Astrocyte (in vitro differentiated cells and primary cell): ENCODE data around the gene ASPHD2. TPM values are rescaled to one million over a fixed set of nuclear protein-coding genes. Genes with fewer than 3 reads are reported as not detected.

Source experiments
- DNase-seq: peaks from one replicate; pipeline ENCODE4 v3.0.0-alpha.2; 2010; ENCODE audit warnings: low read depth
- FAIRE-seq: peaks from 2 replicates; lab custom pipeline; 2011; peaks lifted over from hg19 to GRCh38; lab: Jason Lieb, UNC
- H2AFZ ChIP-seq: 2 replicates; pipeline ENCODE4 v1.6.0; 2012; ENCODE audit warnings: low read depth, low read length, inconsistent platforms
- H3K27ac ChIP-seq: 2 replicates; pipeline ENCODE4 v1.5.1; 2011; ENCODE audit warnings: low read depth, low read length, inconsistent platforms
- H3K27me3 ChIP-seq: 2 replicates; pipeline ENCODE4 v1.6.0; 2011; ENCODE audit warnings: low read length, inconsistent platforms; ENCODE audit not compliant: insufficient read depth
- H3K36me3 ChIP-seq: 2 replicates; pipeline ENCODE4 v1.5.1; 2011; ENCODE audit warnings: low read length, inconsistent platforms; ENCODE audit not compliant: insufficient read depth
- H3K4me1 ChIP-seq: 2 replicates; pipeline ENCODE4 v1.5.1; 2011; ENCODE audit warnings: low read length, inconsistent platforms; ENCODE audit not compliant: insufficient read depth
- H3K4me2 ChIP-seq: 2 replicates; pipeline ENCODE4 v1.6.0; 2012; ENCODE audit warnings: low read length, inconsistent platforms
- H3K4me3 ChIP-seq: 2 replicates; pipeline ENCODE4 v1.5.1; 2011; ENCODE audit warnings: low read depth, mild to moderate bottlenecking, low read length, inconsistent platforms; ENCODE audit not compliant: insufficient read depth
- H3K79me2 ChIP-seq: 2 replicates; pipeline ENCODE4 v1.6.0; 2012; ENCODE audit warnings: mild to moderate bottlenecking, low read length, inconsistent platforms; ENCODE audit not compliant: insufficient read depth
- H3K9ac ChIP-seq: 2 replicates; pipeline ENCODE4 v1.6.0; 2012; ENCODE audit warnings: mild to moderate bottlenecking, low read length, inconsistent platforms
- H3K9me3 ChIP-seq: 2 replicates; pipeline ENCODE4 v1.5.1; 2012; ENCODE audit warnings: low read depth, mild to moderate bottlenecking, low read length, inconsistent platforms; ENCODE audit not compliant: insufficient read depth
- H4K20me1 ChIP-seq: 2 replicates; pipeline ENCODE4 v1.6.0; 2012; ENCODE audit warnings: low read length, inconsistent platforms; ENCODE audit not compliant: insufficient read depth
- H3K27ac Mint-ChIP-seq: one replicate; pipeline ENCODE4 v1.8.0; 2021; ENCODE audit warnings: mild to moderate bottlenecking, mixed read lengths; ENCODE audit not compliant: unreplicated experiment
- H3K27me3 Mint-ChIP-seq: one replicate; pipeline ENCODE4 v1.8.0; 2021; ENCODE audit warnings: low read depth, mixed read lengths; ENCODE audit not compliant: unreplicated experiment
- H3K36me3 Mint-ChIP-seq: one replicate; pipeline ENCODE4 v1.8.0; 2021; ENCODE audit warnings: low read depth, mixed read lengths; ENCODE audit not compliant: unreplicated experiment
- H3K4me1 Mint-ChIP-seq: one replicate; pipeline ENCODE4 v1.8.0; 2021; ENCODE audit warnings: low read depth, mixed read lengths; ENCODE audit not compliant: unreplicated experiment
- H3K4me3 Mint-ChIP-seq: one replicate; pipeline ENCODE4 v1.8.0; 2021; ENCODE audit warnings: mild to moderate bottlenecking, moderate library complexity, mixed read lengths; ENCODE audit not compliant: unreplicated experiment
- H3K9me3 Mint-ChIP-seq: one replicate; pipeline ENCODE4 v1.8.0; 2021; ENCODE audit warnings: mild to moderate bottlenecking, mixed read lengths; ENCODE audit not compliant: unreplicated experiment
- EZH2 ChIP-seq: IDR thresholded peaks from 2 replicates; pipeline ENCODE4 v1.6.1; 2012; ENCODE audit warnings: mild to moderate bottlenecking, low read length, inconsistent platforms; ENCODE audit not compliant: insufficient read depth
- total RNA-seq: library from RNA; stranded (reverse); gene quantifications from 2 replicates; pipeline ENCODE4 v1.2.1, GENCODE V29; 2021
- TF ChIP-seq, protein P1 (sequence below): IDR thresholded peaks from 2 replicates; pipeline ENCODE4 v1.5.1; 2011; ENCODE audit warnings: low read depth, mild to moderate bottlenecking, inconsistent platforms, low read length, moderate library complexity; ENCODE audit not compliant: insufficient read depth

Gene ASPHD2
- total RNA-seq, 1 donor from 2014 or later: 11.7 TPM

- no peak overlapping the region for H3K27ac ChIP-seq
- no peaks in the 10 kb centered on the region for H3K27me3 Mint-ChIP-seq
- no peak overlapping the region for H2AFZ ChIP-seq
- no peak overlapping the region for H3K9ac ChIP-seq
- H3K4me3 ChIP-seq: no peak overlapping the region
- H3K9me3 Mint-ChIP-seq: peaks cover 5% of the 10 kb centered on the region
- H3K4me1 Mint-ChIP-seq: peaks cover 5% of the 10 kb centered on the region
- H3K36me3 ChIP-seq: no peaks in the 10 kb centered on the region
- no peaks in the 10 kb centered on the region for H3K36me3 Mint-ChIP-seq
- FAIRE-seq (no peak), DNase-seq (no peak)
- no peaks in the 10 kb centered on the region for H3K4me1 ChIP-seq
- H3K4me2 ChIP-seq: no peak overlapping the region
- no peaks in the 10 kb centered on the region for H3K27me3 ChIP-seq
- no peak for TF ChIP-seq EZH2
- TF ChIP-seq, protein P1, sequence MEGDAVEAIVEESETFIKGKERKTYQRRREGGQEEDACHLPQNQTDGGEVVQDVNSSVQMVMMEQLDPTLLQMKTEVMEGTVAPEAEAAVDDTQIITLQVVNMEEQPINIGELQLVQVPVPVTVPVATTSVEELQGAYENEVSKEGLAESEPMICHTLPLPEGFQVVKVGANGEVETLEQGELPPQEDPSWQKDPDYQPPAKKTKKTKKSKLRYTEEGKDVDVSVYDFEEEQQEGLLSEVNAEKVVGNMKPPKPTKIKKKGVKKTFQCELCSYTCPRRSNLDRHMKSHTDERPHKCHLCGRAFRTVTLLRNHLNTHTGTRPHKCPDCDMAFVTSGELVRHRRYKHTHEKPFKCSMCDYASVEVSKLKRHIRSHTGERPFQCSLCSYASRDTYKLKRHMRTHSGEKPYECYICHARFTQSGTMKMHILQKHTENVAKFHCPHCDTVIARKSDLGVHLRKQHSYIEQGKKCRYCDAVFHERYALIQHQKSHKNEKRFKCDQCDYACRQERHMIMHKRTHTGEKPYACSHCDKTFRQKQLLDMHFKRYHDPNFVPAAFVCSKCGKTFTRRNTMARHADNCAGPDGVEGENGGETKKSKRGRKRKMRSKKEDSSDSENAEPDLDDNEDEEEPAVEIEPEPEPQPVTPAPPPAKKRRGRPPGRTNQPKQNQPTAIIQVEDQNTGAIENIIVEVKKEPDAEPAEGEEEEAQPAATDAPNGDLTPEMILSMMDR: no peak
- H3K79me2 ChIP-seq: no peaks in the 10 kb centered on the region
- no peaks in the 10 kb centered on the region for H4K20me1 ChIP-seq
- H3K4me3 Mint-ChIP-seq: no peak overlapping the region
- no peak overlapping the region for H3K27ac Mint-ChIP-seq
- H3K9me3 ChIP-seq: no peaks in the 10 kb centered on the region
Observed at GRCh38 chr22:26391623-26392022, 37.4 kb upstream of the ASPHD2 start.

DNA sequence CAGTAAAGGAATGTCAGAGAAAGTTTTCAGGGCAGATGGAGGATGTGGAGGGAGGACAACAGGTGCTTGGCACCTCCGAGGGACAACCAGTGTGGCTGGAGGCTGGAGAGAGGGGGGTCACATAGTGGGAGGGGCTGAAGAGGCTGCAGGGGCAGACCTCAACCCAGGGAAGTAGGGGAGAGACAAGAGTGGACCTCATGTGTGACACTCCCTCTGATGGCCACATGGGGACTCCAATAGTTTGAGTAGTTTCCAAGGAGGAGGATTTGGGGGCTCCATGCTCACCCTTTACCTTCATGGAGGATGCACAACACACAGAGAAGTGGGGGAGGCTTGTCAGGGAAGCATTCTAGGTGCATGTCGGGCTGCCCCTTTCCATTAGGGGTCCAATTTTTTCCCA lies 35.1 kb upstream of the ASPHD2 start:
- no peak overlapping the region for H2AFZ ChIP-seq
- H3K27ac Mint-ChIP-seq: no peak overlapping the region
- H3K79me2 ChIP-seq: no peaks in the 10 kb centered on the region
- FAIRE-seq: no peak
- H3K9ac ChIP-seq: no peak overlapping the region
- H3K4me3 Mint-ChIP-seq: no peak overlapping the region
- H3K27me3 ChIP-seq: no peaks in the 10 kb centered on the region
- H3K4me3 ChIP-seq: no peak overlapping the region
- H3K9me3 Mint-ChIP-seq: no peaks in the 10 kb centered on the region
- H3K4me1 Mint-ChIP-seq: peaks cover 5% of the 10 kb centered on the region
- no peak for DNase-seq
- no peaks in the 10 kb centered on the region for H3K9me3 ChIP-seq
- H3K4me2 ChIP-seq: no peak overlapping the region
- no peaks in the 10 kb centered on the region for H3K36me3 Mint-ChIP-seq
- TF ChIP-seq, protein P1: no peak
- no peak for TF ChIP-seq EZH2
- no peak overlapping the region for H3K27ac ChIP-seq
- no peaks in the 10 kb centered on the region for H3K4me1 ChIP-seq
- H3K36me3 ChIP-seq: no peaks in the 10 kb centered on the region
- no peaks in the 10 kb centered on the region for H4K20me1 ChIP-seq
- no peaks in the 10 kb centered on the region for H3K27me3 Mint-ChIP-seq

GRCh38 chr22:26394777-26395176 lies 34.3 kb upstream of the ASPHD2 start:
- TF ChIP-seq EZH2: no peak
- TF ChIP-seq, protein P1: no peak
- Histone ChIP-seq H3K36me3 (no peaks in the 10 kb centered on the region), H2AFZ (no peak overlapping the region), H3K79me2 (no peaks in the 10 kb centered on the region), H3K27ac (no peak overlapping the region), H3K4me1 (no peaks in the 10 kb centered on the region), H4K20me1 (no peaks in the 10 kb centered on the region), H3K27me3 (no peaks in the 10 kb centered on the region), H3K9ac (no peak overlapping the region), H3K4me3 (no peak overlapping the region), H3K9me3 (no peaks in the 10 kb centered on the region), H3K4me2 (no peak overlapping the region)
- H3K4me1 Mint-ChIP-seq: peaks cover 5% of the 10 kb centered on the region
- H3K27me3 Mint-ChIP-seq: no peaks in the 10 kb centered on the region
- DNase-seq: no peak
- H3K4me3 Mint-ChIP-seq: no peak overlapping the region
- no peaks in the 10 kb centered on the region for H3K36me3 Mint-ChIP-seq
- H3K9me3 Mint-ChIP-seq: no peaks in the 10 kb centered on the region
- no peak for FAIRE-seq
- H3K27ac Mint-ChIP-seq: no peak overlapping the region
